ENCODE data around the gene VGLL4.

- TF ChIP-seq POLR2A (IDR thresholded peaks at IDR 0.05; ENCODE audit: low read length) (no peak), GATA1 (IDR thresholded peaks at IDR 0.05; ENCODE audit: low read depth, low read length) (no peak)
Observed at GRCh38 chr3:11565492-11565891, 78.2 kb downstream of the VGLL4 start.

All from erythroblast (primary cell).